SK-N-SH (cell line): ENCODE measurements around the gene ARAP2. TPM values are rescaled to one million over a fixed set of nuclear protein-coding genes. Genes with fewer than 3 reads are reported as not detected.

ENCODE experiments used
- CTCF ChIA-PET: fragments of 300-600, 350-600 bp; formaldehyde crosslinking; extraction: SDS; loops from one replicate; lab custom pipeline; 2021; lab: Yijun Ruan, JAX
- POLR2A ChIA-PET: fragments of 350-600 bp; sonication (Branson Sonifier 250); formaldehyde crosslinking; extraction: SDS; loops from one replicate; lab custom pipeline; 2020; ENCODE audit warnings: antibody characterized with exemption, inconsistent platforms; lab: Yijun Ruan, JAX
- DNase-seq: peaks from one replicate; pipeline ENCODE4 v3.0.0; 2012
- H2AFZ ChIP-seq: fragments of 200-600 bp; sonication (generic); 2 replicates; pipeline ENCODE4 v1.8.1; 2016; ENCODE audit warnings: antibody characterized with exemption, mild to moderate bottlenecking, low read depth
- H3F3A ChIP-seq: fragments of 200-600 bp; sonication (generic); replicated peaks from 2 replicates; pipeline ENCODE3; 2016; ENCODE audit warnings: antibody characterized with exemption, mild to moderate bottlenecking; ENCODE audit not compliant: insufficient read depth
- H3K27ac ChIP-seq, 2 experiments: fragments of 200-500 bp in 1 of 2; fragments of 200-600 bp in 1 of 2; sonication (Bioruptor generic) in 1 of 2; sonication (generic), shearing (Covaris generic) in 1 of 2; 2 replicates each; pipeline versions ENCODE4 v1.5.1 to v1.6.1; 2014 to 2016; ENCODE audit warnings: low read depth in 2 of 2, inconsistent platforms in 1 of 2, low read length in 1 of 2, mild to moderate bottlenecking in 1 of 2, mixed read lengths in 1 of 2
- H3K27me3 ChIP-seq: fragments of 200-600 bp; sonication (generic), shearing (Covaris generic); 2 replicates; pipeline ENCODE4 v1.6.1; 2016; ENCODE audit warnings: mixed run types; ENCODE audit not compliant: insufficient read depth
- H3K36me3 ChIP-seq, 2 experiments: fragments of 200-500 bp in 1 of 2; fragments of 200-600 bp in 1 of 2; sonication (Bioruptor generic) in 1 of 2; sonication (generic) in 1 of 2; replicated peaks in 1 of 2; 2 replicates each; pipeline versions ENCODE3 to v1.5.1; 2014 to 2016; ENCODE audit warnings: low read length in 1 of 2, mild to moderate bottlenecking in 1 of 2; ENCODE audit not compliant: insufficient read depth in 2 of 2, control insufficient read depth in 1 of 2
- H3K4me1 ChIP-seq, 2 experiments: fragments of 200-500 bp in 1 of 2; fragments of 200-600 bp in 1 of 2; sonication (Bioruptor generic) in 1 of 2; sonication (generic), shearing (Covaris generic) in 1 of 2; 2 replicates each; pipeline versions ENCODE4 v1.5.1 to v1.6.1; 2014 to 2016; ENCODE audit warnings: low read depth in 1 of 2, low read length in 1 of 2, mixed run types in 1 of 2; ENCODE audit not compliant: insufficient read depth in 2 of 2, control insufficient read depth in 1 of 2
- H3K4me2 ChIP-seq: fragments of 200-600 bp; sonication (generic), shearing (Covaris generic); 2 replicates; pipeline ENCODE4 v1.6.1; 2017; ENCODE audit warnings: mixed run types
- H3K4me3 ChIP-seq, 2 experiments: fragments of 200-500 bp in 1 of 2; fragments of 200-600 bp in 1 of 2; sonication (Bioruptor generic) in 1 of 2; sonication (generic), shearing (Covaris generic) in 1 of 2; 2 replicates each; pipeline versions ENCODE4 v1.5.1 to v1.8.1; 2014 to 2016; ENCODE audit warnings: low read depth in 2 of 2, inconsistent platforms in 1 of 2, low read length in 1 of 2, mild to moderate bottlenecking in 1 of 2, mixed read lengths in 1 of 2, moderate library complexity in 1 of 2
- H3K79me2 ChIP-seq: fragments of 200-600 bp; sonication (generic); 2 replicates; pipeline ENCODE4 v1.8.1; 2017; ENCODE audit warnings: mild to moderate bottlenecking; ENCODE audit not compliant: insufficient read depth
- H3K9ac ChIP-seq: fragments of 200-600 bp; sonication (generic); 2 replicates; pipeline ENCODE4 v1.6.1; 2017; ENCODE audit warnings: mixed run types
- H3K9me2 ChIP-seq: fragments of 200-600 bp; sonication (generic); 2 replicates; pipeline ENCODE4 v1.6.1; 2017; ENCODE audit warnings: mixed run types
- H3K9me3 ChIP-seq: fragments of 200-600 bp; sonication (generic); 2 replicates; pipeline ENCODE4 v1.6.1; 2017; ENCODE audit warnings: mixed run types, mild to moderate bottlenecking, moderate library complexity
- H4K20me1 ChIP-seq: fragments of 200-600 bp; sonication (generic); 2 replicates; pipeline ENCODE4 v1.6.1; 2017; ENCODE audit warnings: mild to moderate bottlenecking, mixed run types; ENCODE audit not compliant: insufficient read depth
- CHD2 ChIP-seq: fragments of 150-350 bp; IDR thresholded peaks from 2 replicates; pipeline ENCODE4 v1.6.1; 2018; ENCODE audit warnings: low read length; ENCODE audit not compliant: partially characterized antibody
- ELF1 ChIP-seq: IDR thresholded peaks from 2 replicates; pipeline ENCODE4 v1.4.0; 2012
- EP300 ChIP-seq, 2 experiments: IDR thresholded peaks; 2 replicates each; pipeline versions ENCODE4 v1.4.0 to v1.6.1; 2012; ENCODE audit warnings: borderline replicate concordance in 1 of 2, low read depth in 1 of 2, low read length in 1 of 2
- EZH2phosphoT487 ChIP-seq: fragments of 200-600 bp; sonication (generic); IDR thresholded peaks from 2 replicates; pipeline ENCODE4 v1.6.1; 2017; ENCODE audit warnings: low read depth, mixed run types, mild to moderate bottlenecking, antibody characterized with exemption, moderate library complexity, borderline replicate concordance
- FOSL2 ChIP-seq: IDR thresholded peaks from 2 replicates; pipeline ENCODE4 v1.4.0; 2012; ENCODE audit warnings: low read depth, mild to moderate bottlenecking, moderate library complexity, borderline replicate concordance
- FOXJ3 ChIP-seq: sonication (generic); formaldehyde crosslinking; IDR thresholded peaks from 2 replicates; pipeline ENCODE4 v1.5.1; 2020; ENCODE audit warnings: mild to moderate bottlenecking, missing genetic modification reagents
- FOXM1 ChIP-seq: IDR thresholded peaks from 2 replicates; pipeline ENCODE4 v1.4.0; 2012; ENCODE audit warnings: low read depth, mild to moderate bottlenecking
- GABPA ChIP-seq: IDR thresholded peaks from 2 replicates; pipeline ENCODE4 v1.4.0; 2012; ENCODE audit warnings: low read depth, mild to moderate bottlenecking
- GATA2 ChIP-seq: sonication (generic); formaldehyde crosslinking; IDR thresholded peaks from 2 replicates; pipeline ENCODE4 v1.5.0; 2020; ENCODE audit warnings: mild to moderate bottlenecking, missing genetic modification reagents
- MXI1 ChIP-seq: IDR thresholded peaks from 2 replicates; pipeline ENCODE4 v1.6.1; 2012; ENCODE audit warnings: mild to moderate bottlenecking, low read depth, low read length, improper control_type of control experiment
- POLR2AphosphoS5 ChIP-seq: IDR thresholded peaks from 2 replicates; pipeline ENCODE4 v1.6.1; 2012; ENCODE audit warnings: low read depth, low read length
- RCOR1 ChIP-seq: fragments of 150-350 bp; IDR thresholded peaks from 2 replicates; pipeline ENCODE4 v1.6.1; 2017; ENCODE audit warnings: antibody characterized with exemption, low read length
- RFX5 ChIP-seq: IDR thresholded peaks from 2 replicates; pipeline ENCODE4 v1.6.1; 2012; ENCODE audit warnings: mild to moderate bottlenecking, improper control_type of control experiment, low read length
- RXRA ChIP-seq: IDR thresholded peaks from 2 replicates; pipeline ENCODE4 v1.4.0; 2012; ENCODE audit warnings: low read depth, mild to moderate bottlenecking, borderline replicate concordance
- SIN3A ChIP-seq: IDR thresholded peaks from 2 replicates; pipeline ENCODE4 v1.6.1; 2012; ENCODE audit warnings: low read depth, mild to moderate bottlenecking, low read length, moderate library complexity, borderline replicate concordance
- TCF12 ChIP-seq: IDR thresholded peaks from 2 replicates; pipeline ENCODE4 v1.4.0; 2012
- TEAD4 ChIP-seq: IDR thresholded peaks from 2 replicates; pipeline ENCODE4 v1.4.0; 2012; ENCODE audit warnings: mild to moderate bottlenecking, borderline replicate concordance; ENCODE audit not compliant: insufficient read depth
- WGBS: methylation state at CpG from one replicate; pipeline ENCODE4 v1.1.6; 2017; ENCODE audit warnings: low lambda C conversion rate; 5-methylcytosine and 5-hydroxymethylcytosine counted together
- polyA plus RNA-seq, 3 experiments: library from polyadenylated mRNA; depleted of rRNA; stranded (reverse); fragments of >200 nt; gene quantifications; 2 replicates each; pipeline ENCODE4 v1.2.3, GENCODE V29; 2012
- TF ChIP-seq, protein P1 (sequence below): fragments of 200-600 bp; sonication (generic); IDR thresholded peaks from 2 replicates; pipeline ENCODE4 v1.6.1; 2017; ENCODE audit warnings: antibody characterized with exemption, mild to moderate bottlenecking, moderate library complexity
- TF ChIP-seq, protein P2 (sequence below): IDR thresholded peaks from 2 replicates; pipeline ENCODE4 v1.4.0; 2012; ENCODE audit warnings: low read depth
- TF ChIP-seq, protein P3 (sequence below): fragments of 150-350 bp; IDR thresholded peaks from 2 replicates; pipeline ENCODE4 v1.6.1; 2016; ENCODE audit warnings: mild to moderate bottlenecking, low read depth, low read length

The ARAP2 gene
- polyA plus RNA-seq, 1 of the 3 experiments (the other 2 are of a cell fraction), result not detected

DNA sequence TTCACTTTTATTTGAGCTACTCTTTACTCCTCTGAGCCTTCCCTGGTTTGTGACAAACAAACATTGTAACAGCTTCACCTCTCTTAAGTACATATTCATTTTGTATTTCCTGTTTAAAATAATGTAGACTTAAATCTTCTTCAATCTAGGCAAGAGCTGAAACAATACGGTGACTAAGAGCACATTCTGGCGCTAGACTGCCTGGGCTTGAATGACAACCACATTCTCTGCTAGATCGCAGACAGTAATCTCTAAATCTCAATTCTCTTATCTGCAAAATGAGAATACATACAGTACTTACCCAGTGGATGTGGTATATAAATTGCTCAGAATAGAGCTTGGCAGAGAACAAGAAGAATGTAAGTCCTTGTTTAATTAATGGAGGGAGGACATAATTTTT is 144.8 kb downstream of the ARAP2 start:
- Histone ChIP-seq H3K9me2 (no peaks in the 10 kb centered on the region), H4K20me1 (no peaks in the 10 kb centered on the region), H3K4me1 (no peaks in the 10 kb centered on the region), H3F3A (no peaks in the 10 kb centered on the region), H3K4me2 (no peak overlapping the region), H3K36me3 (no peaks in the 10 kb centered on the region), H3K4me3 (no peak overlapping the region), H3K27ac (no peak overlapping the region), H3K79me2 (no peaks in the 10 kb centered on the region), H2AFZ (no peak overlapping the region)
- ChIA-PET POLR2A (no interaction called here), CTCF (no interaction called here)
- 4% methylated on average over 3 of the region's 3 CpGs for WGBS
- TF ChIP-seq FOXM1, result no peak
- no peak for TF ChIP-seq TEAD4
- TF ChIP-seq EP300 (IDR thresholded peaks at IDR 0.05; ENCODE audit: borderline replicate concordance in 1 of 2, low read depth in 1 of 2, low read length in 1 of 2), result no peak
- TF ChIP-seq RXRA, result no peak
- TF ChIP-seq, protein P1, sequence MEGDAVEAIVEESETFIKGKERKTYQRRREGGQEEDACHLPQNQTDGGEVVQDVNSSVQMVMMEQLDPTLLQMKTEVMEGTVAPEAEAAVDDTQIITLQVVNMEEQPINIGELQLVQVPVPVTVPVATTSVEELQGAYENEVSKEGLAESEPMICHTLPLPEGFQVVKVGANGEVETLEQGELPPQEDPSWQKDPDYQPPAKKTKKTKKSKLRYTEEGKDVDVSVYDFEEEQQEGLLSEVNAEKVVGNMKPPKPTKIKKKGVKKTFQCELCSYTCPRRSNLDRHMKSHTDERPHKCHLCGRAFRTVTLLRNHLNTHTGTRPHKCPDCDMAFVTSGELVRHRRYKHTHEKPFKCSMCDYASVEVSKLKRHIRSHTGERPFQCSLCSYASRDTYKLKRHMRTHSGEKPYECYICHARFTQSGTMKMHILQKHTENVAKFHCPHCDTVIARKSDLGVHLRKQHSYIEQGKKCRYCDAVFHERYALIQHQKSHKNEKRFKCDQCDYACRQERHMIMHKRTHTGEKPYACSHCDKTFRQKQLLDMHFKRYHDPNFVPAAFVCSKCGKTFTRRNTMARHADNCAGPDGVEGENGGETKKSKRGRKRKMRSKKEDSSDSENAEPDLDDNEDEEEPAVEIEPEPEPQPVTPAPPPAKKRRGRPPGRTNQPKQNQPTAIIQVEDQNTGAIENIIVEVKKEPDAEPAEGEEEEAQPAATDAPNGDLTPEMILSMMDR, result no peak
- TF ChIP-seq EZH2phosphoT487, result no peak
- no peak for TF ChIP-seq TCF12
- no peak for TF ChIP-seq MXI1
- TF ChIP-seq RFX5, result no peak
- TF ChIP-seq FOXJ3 (CRISPR knock-in tag), result no peak
- no peak for TF ChIP-seq GABPA
- no peak for TF ChIP-seq SIN3A
- no peak for TF ChIP-seq FOSL2
- no peak for TF ChIP-seq POLR2AphosphoS5
- no peak for TF ChIP-seq ELF1
- TF ChIP-seq, all 33 proteins: peak for 0
- Histone ChIP-seq H3K9me3 (no peaks in the 10 kb centered on the region), H3K9ac (no peak overlapping the region), H3K27me3 (no peaks in the 10 kb centered on the region)
- DNase-seq, result no peak

DNA sequence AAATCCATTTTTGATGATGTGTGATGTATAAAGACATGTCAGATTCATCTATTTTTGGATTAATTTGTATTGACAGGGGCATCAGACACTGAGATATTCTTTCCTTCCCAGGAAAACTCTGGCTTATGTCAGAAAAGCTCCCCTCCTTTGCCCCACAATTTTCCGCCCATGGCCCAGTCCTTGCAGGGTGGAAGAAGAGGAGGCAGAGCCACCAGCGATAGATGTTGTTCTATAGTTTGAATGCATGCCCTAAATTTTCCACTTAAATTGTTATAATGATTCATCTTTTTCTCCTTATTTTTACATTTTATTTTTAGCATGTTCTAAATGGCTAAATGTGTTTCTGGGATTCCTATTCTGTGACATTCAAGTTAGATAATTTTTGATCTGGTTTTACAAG is 149.3 kb downstream of the ARAP2 start:
- no peaks in the 10 kb centered on the region for H3K27me3 ChIP-seq
- no peak overlapping the region for H2AFZ ChIP-seq
- H4K20me1 ChIP-seq, result no peaks in the 10 kb centered on the region
- no peaks in the 10 kb centered on the region for H3K79me2 ChIP-seq
- 32% methylated on average over 2 of the region's 2 CpGs for WGBS
- TF ChIP-seq, protein P1, result no peak
- TF ChIP-seq POLR2AphosphoS5, result no peak
- no peak for TF ChIP-seq GABPA
- TF ChIP-seq FOXM1, result no peak
- no peak for TF ChIP-seq MXI1
- TF ChIP-seq CHD2, result no peak
- TF ChIP-seq, protein P2, sequence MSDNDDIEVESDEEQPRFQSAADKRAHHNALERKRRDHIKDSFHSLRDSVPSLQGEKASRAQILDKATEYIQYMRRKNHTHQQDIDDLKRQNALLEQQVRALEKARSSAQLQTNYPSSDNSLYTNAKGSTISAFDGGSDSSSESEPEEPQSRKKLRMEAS, result no peak
- TF ChIP-seq ELF1, result no peak
- TF ChIP-seq GATA2 (CRISPR knock-in tag), result no peak
- no peak for TF ChIP-seq RCOR1
- TF ChIP-seq, protein P3, sequence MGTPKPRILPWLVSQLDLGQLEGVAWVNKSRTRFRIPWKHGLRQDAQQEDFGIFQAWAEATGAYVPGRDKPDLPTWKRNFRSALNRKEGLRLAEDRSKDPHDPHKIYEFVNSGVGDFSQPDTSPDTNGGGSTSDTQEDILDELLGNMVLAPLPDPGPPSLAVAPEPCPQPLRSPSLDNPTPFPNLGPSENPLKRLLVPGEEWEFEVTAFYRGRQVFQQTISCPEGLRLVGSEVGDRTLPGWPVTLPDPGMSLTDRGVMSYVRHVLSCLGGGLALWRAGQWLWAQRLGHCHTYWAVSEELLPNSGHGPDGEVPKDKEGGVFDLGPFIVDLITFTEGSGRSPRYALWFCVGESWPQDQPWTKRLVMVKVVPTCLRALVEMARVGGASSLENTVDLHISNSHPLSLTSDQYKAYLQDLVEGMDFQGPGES, result no peak
- no peak for DNase-seq
- no peak overlapping the region for H3K27ac ChIP-seq
- ChIA-PET POLR2A (no interaction called here), CTCF (no interaction called here)
- H3K36me3 ChIP-seq, result no peaks in the 10 kb centered on the region
- H3K9me2 ChIP-seq, result no peaks in the 10 kb centered on the region
- H3K9ac ChIP-seq, result no peak overlapping the region
- H3K4me1 ChIP-seq, result no peaks in the 10 kb centered on the region
- no peaks in the 10 kb centered on the region for H3K9me3 ChIP-seq
- H3K4me2 ChIP-seq, result no peak overlapping the region
- no peak overlapping the region for H3K4me3 ChIP-seq
- no peaks in the 10 kb centered on the region for H3F3A ChIP-seq
